Lung microvascular endothelial cell (primary cell): Measurements from ENCODE around the gene EXOC7. TPM values are rescaled to one million over a fixed set of nuclear protein-coding genes. Genes with fewer than 3 reads are reported as not detected.
A peak's percentile ranks its signal among the peaks of the same experiment; 100 is the strongest.
"Not testable (repeated sequence)": the region's sequence is repeated elsewhere in the genome, so short reads cannot be mapped to it uniquely, and the experiment has no call there.

ENCODE experiments used
- DNase-seq, 2 donors: peaks; one replicate each; pipeline versions ENCODE4 v3.0.0 to v3.0.0-alpha.2; 2010; ENCODE audit warnings: low read depth in 2 of 2
- total RNA-seq: library from RNA; depleted of rRNA; stranded (reverse); fragments of >200 nt; gene quantifications from 2 replicates; pipeline ENCODE4 v1.2.1, GENCODE V29; 2014

EXOC7 gene
- total RNA-seq, 1 donor from 2014 or later: 74.0 TPM

GRCh38 chr17:76046064-76046463 lies 57.5 kb downstream of the EXOC7 start:
- no peak for DNase-seq

- not testable (repeated sequence) for DNase-seq
Observed at GRCh38 chr17:76044475-76045007, 59.0 kb downstream of the EXOC7 start.

- not testable (repeated sequence) for DNase-seq
Observed at GRCh38 chr17:76042868-76043267, 60.7 kb downstream of the EXOC7 start.

DNA sequence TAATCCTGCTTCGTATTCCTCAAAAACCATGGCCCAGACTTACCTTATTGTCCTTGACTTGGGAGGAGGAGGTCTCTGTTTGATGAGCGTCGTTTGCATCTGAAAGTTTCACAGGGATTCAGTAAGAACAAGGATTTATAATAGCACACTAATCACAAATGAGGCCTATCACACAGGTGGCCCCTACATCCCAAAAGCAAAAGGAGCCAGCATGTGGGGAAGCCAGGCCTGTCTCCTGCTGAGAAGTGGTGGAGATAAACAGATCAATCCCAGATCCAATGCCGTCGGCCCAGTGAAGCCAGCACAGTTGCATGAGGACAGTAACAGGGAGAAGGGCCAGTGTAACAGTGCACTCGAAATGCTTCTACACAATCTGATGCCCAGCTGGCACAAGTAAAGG lies 63.2 kb downstream of the EXOC7 start:
- no peak for DNase-seq

DNA sequence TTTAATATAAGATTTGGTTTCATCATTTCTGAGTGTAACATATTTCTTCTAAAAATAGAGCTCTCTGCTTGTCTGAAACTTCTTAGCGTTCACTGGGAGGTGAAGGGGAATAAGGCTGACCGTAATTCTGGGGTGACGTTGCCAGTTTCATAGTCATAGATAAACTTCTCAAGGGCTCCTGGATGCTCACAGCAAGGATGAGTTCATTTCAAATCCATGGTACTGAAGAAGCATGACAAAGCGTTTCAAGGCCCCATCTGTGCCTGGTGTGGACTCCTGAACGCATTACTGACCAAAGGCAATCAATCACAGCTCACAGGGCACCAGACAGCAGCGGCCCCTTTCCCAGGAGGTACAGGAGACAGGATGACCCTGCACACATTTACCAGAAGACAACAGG lies 64.5 kb downstream of the EXOC7 start:
- DNase-seq: no peak

DNA sequence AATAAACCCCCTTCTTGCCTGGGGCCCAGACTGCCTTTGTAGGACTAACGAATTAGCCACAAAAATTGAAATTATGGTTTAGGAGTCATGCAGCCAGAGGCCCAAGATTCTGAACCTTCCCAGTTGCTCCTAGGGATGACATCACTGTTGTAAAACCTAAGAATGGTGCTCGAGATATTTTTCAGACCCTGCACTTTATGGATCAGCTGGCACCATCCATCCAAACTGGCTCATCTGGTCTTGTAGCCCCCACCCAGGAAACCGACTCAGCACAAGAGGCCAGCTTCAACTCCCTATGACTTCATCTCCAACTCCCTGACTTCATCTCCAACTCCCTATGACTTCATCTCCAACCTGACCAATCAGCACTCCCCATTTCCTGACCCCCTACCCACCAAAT lies 65.5 kb downstream of the EXOC7 start:
- DNase-seq: no peak

- DNase-seq: no peak
Observed at GRCh38 chr17:76036497-76037261, 66.9 kb downstream of the EXOC7 start.

GRCh38 chr17:76034428-76035350 lies 68.9 kb downstream of the EXOC7 start:
- no peak for DNase-seq

DNA sequence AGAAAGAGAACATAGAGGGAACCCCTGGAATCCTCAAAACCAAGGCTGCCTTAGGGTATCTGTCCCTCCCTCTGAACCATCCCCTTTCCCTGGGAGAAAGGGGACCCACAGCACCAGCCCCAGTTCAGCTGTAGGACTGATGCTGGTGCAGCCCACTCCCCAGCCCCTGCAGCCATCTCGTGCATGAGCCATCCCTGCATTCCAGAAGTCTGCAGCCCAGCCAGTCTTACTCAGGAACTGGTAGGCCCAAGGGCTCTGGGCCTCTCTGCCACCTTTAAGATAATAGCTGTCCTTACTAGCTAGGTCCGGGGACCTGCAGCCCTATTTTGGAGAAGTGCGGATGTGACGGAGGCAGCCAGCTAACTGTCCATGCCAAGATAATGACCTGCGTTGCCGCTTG lies 70.4 kb downstream of the EXOC7 start:
- DNase-seq: no peak

GRCh38 chr17:76032780-76033108 lies 70.8 kb downstream of the EXOC7 start:
- DNase-seq: no peak

GRCh38 chr17:76032073-76032779 lies 71.4 kb downstream of the EXOC7 start:
- DNase-seq: peak in 1 of 2 donors; percentile 28

Other genes starting within 250 kb of the EXOC7 start
- gene WBP2, start 248.5 kb downstream of the EXOC7 start, total RNA-seq: 19.4 and 24.4 TPM in 2 replicates
- gene TRIM47, start 225.2 kb downstream of the EXOC7 start, total RNA-seq: 42.7 and 56.9 TPM in 2 replicates
- 16.3 and 17.7 TPM in 2 replicates for gene TRIM65, start 206.8 kb downstream of the EXOC7 start, total RNA-seq
- 26.8 and 28.2 TPM in 2 replicates for gene MRPL38, start 198.9 kb downstream of the EXOC7 start, total RNA-seq
- gene FBF1, start 162.7 kb downstream of the EXOC7 start, total RNA-seq: 3.1 and 3.8 TPM in 2 replicates
- gene ACOX1, start 124.6 kb downstream of the EXOC7 start, total RNA-seq: 35.7 and 50.2 TPM in 2 replicates
- gene TEN1, start 124.5 kb downstream of the EXOC7 start, total RNA-seq: 16.1 and 20.0 TPM in 2 replicates
- 0.22 and 0.79 TPM in 2 replicates for gene CDK3, start 102.9 kb downstream of the EXOC7 start, total RNA-seq
- not detected in 2 replicates for gene EVPL, start 76.5 kb downstream of the EXOC7 start, total RNA-seq
- gene SRP68, start 31.3 kb downstream of the EXOC7 start, total RNA-seq: 20.0 and 21.4 TPM in 2 replicates
- gene GALR2, start 29.0 kb downstream of the EXOC7 start, total RNA-seq: under 0.01 and 0.20 TPM in 2 replicates
- gene ZACN, start 24.6 kb downstream of the EXOC7 start, total RNA-seq: not detected in 2 replicates
- not detected in 2 replicates for gene FOXJ1, start 37.5 kb upstream of the EXOC7 start, total RNA-seq
- gene RNF157, start 136.7 kb upstream of the EXOC7 start, total RNA-seq: 0.20 and 0.22 TPM in 2 replicates
- 6.3 and 8.3 TPM in 2 replicates for gene UBALD2, start 161.6 kb upstream of the EXOC7 start, total RNA-seq
- gene QRICH2, start 204.5 kb upstream of the EXOC7 start, total RNA-seq: 5.2 and 12.1 TPM in 2 replicates